B cell (primary cell): ENCODE results near the gene TMIE.

Source experiments
- CTCF ChIP-seq: fragments of 200-600 bp; IDR thresholded peaks from one replicate; pipeline ENCODE4 v1.8.0; 2022; ENCODE audit warnings: antibody characterized with exemption, mild to moderate bottlenecking
- EZH2 ChIP-seq: IDR thresholded peaks from 2 replicates; pipeline ENCODE4 v1.6.1; 2012; ENCODE audit warnings: borderline replicate concordance, low read depth, mild to moderate bottlenecking, moderate library complexity, low read length; ENCODE audit not compliant: insufficient read depth, poor library complexity, severe bottlenecking

GRCh38 chr3:46667657-46668056 is 33.5 kb upstream of the TMIE start:
- TF ChIP-seq EZH2 (no peak), CTCF (no peak)
